HL-60/S4 (cell line): ENCODE results near the gene SLC12A4.
"Not testable (repeated sequence)": the region's sequence is repeated elsewhere in the genome, so short reads cannot be mapped to it uniquely, and the experiment has no call there.

Experiments used
- in situ Hi-C: fragments of 300-500 bp; cut with MboI; formaldehyde crosslinking; loops from 2 replicates; pipeline ENCODE4 v1.14.3; 2022; ENCODE audit warnings: low sequenced_read_pairs

SLC12A4 gene

GRCh38 chr16:67988675-67989074, 20.2 kb upstream of the SLC12A4 start:
- in situ Hi-C loops = no loop called here

- in situ Hi-C loops = no loop called here
Observed at GRCh38 chr16:67987460-67988160, 19.2 kb upstream of the SLC12A4 start.

- in situ Hi-C loops = no loop called here
Observed at GRCh38 chr16:67986949-67987348, 18.5 kb upstream of the SLC12A4 start.

GRCh38 chr16:67982011-67982696, 13.7 kb upstream of the SLC12A4 start:
- in situ Hi-C loops = no loop called here

- in situ Hi-C loops = no loop called here
Observed at GRCh38 chr16:67979955-67980678, 11.7 kb upstream of the SLC12A4 start, which contains the start of gene DPEP3. Gene DPEP3 (minus strand): TSS chr16:67980499. CDS start chr16:67980380, 119 bp downstream.

GRCh38 chr16:67977469-67978227, 9.2 kb upstream of the SLC12A4 start:
- in situ Hi-C loops = no loop called here

GRCh38 chr16:67977005-67977404, 8.6 kb upstream of the SLC12A4 start:
- in situ Hi-C loops = no loop called here

- in situ Hi-C loops = no loop called here
Observed at GRCh38 chr16:67976205-67976604, 7.8 kb upstream of the SLC12A4 start.

- in situ Hi-C loops = no loop called here
Observed at GRCh38 chr16:67975321-67976105, 7.1 kb upstream of the SLC12A4 start.

GRCh38 chr16:67972285-67972684, 3.8 kb upstream of the SLC12A4 start:
- in situ Hi-C loops = not testable (repeated sequence)

- in situ Hi-C loops = no loop called here
Observed at GRCh38 chr16:67971111-67971510, 2.7 kb upstream of the SLC12A4 start.

- in situ Hi-C loops = no loop called here
Observed at GRCh38 chr16:67969254-67970039, 1.0 kb upstream of the SLC12A4 start.

GRCh38 chr16:67967958-67968399, 458 bp downstream of the SLC12A4 start:
- in situ Hi-C loops = no loop called here

GRCh38 chr16:67967183-67967957, 1.1 kb downstream of the SLC12A4 start:
- in situ Hi-C loops = no loop called here

GRCh38 chr16:67966549-67967182, 1.8 kb downstream of the SLC12A4 start:
- in situ Hi-C loops = no loop called here

- in situ Hi-C loops = no loop called here
Observed at GRCh38 chr16:67965668-67966548, 2.5 kb downstream of the SLC12A4 start.

- in situ Hi-C loops = no loop called here
Observed at GRCh38 chr16:67964477-67965131, 3.8 kb downstream of the SLC12A4 start.
